Activated naive CD8-positive, alpha-beta T cell treated with anti-CD3 and anti-CD28 coated beads, Interleukin-2, amount 50 U/mL, for 16 hours (primary cell): ENCODE data around the gene MMUT.
"Not testable (repeated sequence)": the region's sequence is repeated elsewhere in the genome, so short reads cannot be mapped to it uniquely, and the experiment has no call there.

Experiments
- DNase-seq: peaks from one replicate; pipeline ENCODE4 v3.0.0-alpha.2; 2020; ENCODE audit warnings: low read depth, low spot score

The MMUT gene

DNA sequence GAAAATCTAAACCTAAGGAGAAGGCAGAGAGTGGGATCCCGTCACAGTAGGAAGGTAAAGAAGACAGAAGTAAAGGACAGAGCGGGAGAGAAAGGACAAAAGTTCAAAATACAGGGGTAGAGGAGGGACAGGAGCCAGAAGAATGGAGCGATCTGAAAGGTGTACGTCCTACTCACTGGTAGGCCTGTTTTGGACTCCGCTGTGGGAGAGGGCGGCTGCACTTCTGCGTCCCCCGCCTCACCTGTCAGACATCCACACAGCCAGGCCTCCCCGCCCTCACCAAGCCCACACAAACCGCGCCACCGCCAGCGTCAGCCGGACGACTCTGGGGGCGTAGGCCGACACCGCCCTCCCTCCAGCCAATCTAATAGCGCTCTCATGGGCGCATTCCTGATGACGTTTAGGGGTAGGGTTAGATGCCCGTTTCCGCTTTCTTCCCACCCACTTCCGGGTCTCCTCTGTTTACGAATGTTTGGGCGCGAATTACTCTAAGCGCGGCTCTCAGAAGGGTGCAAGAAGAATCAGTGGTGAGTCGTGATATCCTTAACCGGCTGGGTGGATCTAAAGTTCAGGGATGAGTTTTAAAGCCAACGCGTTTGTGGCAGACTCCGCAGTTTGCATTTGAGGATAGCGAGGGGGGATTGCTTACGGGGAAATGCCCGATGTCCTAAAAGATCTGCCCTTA lies at the start of gene MMUT, which contains the start of gene CENPQ:
TSS of gene MMUT (minus strand) at position 327 of the 685 bp plus-strand sequence. CDS start 3,787 bp downstream, outside the sequence.
TSS of gene CENPQ (plus strand) at position 444 of the 685 bp plus-strand sequence. CDS start 6,807 bp downstream, outside the sequence.
- peak; percentile 78 for DNase-seq

DNA sequence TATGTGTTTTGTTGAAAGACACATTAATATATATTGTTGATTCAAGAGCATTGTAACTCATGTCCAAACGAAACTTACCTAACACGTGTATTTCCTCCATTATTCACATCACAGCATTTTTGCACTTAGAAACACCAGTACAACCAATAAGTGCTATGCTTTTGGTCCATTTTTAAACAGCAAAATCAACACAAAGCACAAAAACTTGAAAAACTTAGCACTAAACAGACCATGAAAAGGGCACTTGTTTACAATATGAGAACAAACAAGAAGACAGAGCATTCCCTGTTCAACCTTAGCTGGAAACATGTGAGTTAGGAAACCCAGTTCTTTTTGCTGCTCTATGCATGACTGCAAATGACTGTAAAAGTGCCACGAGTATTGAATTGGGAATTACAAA lies 46.3 kb upstream of the MMUT start:
- no peak for DNase-seq

DNA sequence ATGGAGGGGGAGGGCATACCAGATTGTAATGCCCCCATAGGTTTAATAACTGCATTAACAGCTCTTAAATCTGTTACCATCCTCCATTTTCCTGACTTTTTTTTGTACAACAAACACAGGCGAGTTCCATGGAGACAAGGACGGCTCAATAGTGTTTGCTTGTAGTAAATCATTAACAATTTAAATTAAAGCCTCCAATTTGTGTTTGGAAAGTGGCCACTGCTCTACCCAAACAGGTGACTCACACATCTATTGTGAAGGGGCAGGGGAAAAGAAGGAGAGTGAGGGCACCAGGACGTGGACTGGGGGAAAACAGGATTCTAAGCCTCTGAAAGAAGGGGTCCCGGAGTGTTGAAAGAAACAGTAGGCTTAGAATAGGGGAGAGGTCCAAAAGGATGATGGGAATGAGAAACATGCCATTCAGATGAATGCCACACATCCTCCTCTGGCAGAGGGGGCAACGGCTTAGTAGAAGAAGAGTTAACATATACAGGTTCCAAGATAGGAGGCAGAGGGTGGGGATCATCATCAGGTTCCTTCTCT lies 43.6 kb upstream of the MMUT start:
- DNase-seq: no peak

DNA sequence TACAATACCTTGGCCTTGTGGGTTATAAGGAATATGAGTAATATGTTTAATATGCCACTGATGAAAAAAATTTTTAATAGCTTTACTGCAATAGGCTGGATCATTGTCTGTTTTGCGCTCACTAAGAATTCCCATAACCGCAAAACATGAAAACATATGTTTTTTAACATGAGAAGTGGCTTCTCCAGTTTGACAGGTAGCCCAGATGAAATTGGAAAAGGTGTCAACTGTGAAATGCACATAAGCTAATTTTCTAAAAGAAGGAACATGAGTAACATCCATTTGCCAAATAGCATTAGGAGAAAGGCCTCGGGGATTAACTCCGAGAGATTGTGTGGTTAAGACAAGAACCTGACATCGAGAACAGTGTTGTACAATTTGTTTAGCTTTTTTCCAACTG lies 41.6 kb upstream of the MMUT start:
- DNase-seq: no peak

DNA sequence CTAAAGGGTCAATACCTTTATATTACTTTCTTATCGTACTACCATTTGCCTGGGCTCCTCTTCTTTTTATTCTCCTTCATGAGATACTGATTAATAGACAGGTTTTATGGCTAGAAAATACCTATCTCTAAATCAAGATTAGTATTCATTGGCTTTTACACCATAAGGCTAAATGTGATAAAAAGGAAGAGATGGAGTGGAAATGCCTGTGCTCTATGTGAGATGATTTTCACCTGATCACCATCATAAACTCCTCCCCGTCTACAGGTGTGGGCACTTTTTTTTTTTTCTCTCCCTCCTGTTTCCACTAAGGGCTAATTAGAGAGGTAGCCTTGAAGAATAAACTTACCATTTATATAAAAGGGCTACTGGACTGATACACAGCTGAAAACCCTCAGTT lies 36.6 kb upstream of the MMUT start, which contains the start of gene GLYATL3:
TSS of gene GLYATL3 (plus strand) at position 301 of the 400 bp plus-strand sequence. CDS start 12,068 bp downstream, outside the sequence.
- no peak for DNase-seq

DNA sequence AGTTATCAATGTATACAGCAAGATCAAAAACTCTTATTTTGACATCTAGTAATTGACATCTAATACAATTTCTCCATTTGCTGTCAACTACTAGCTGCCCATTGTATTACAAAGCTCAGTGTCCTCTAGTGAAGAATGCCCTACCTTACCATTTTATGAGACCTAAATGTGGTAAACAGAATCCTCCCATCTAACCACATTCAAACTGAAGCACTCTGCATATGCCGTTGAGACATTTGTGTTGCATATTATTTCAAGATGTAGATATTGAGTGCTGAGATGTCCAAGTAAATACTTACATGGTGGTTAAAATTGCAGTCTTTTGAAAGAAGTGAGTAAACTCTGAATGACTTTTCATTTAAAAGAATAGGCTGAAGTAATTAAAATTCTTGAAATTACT lies 36.1 kb upstream of the MMUT start:
- no peak for DNase-seq

DNA sequence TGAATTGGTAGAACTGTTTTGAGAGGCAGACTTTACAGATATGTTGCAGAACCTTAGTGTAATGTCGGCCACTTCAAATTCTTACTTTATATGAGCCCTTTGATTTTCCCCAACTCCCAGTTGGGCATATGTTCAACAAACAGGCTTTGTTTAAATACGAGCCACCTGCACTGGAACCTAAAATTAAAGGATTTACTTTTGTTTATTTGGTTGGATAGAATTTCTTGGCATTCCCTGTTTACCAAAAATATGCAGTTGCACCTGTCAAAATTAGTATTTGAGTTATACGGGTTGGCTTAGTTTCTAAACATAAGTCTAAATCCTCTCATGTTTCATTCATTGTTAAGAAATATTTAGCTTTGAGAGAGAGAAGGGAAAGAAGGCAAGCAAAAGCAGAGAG lies 34.3 kb upstream of the MMUT start:
- no peak for DNase-seq

DNA sequence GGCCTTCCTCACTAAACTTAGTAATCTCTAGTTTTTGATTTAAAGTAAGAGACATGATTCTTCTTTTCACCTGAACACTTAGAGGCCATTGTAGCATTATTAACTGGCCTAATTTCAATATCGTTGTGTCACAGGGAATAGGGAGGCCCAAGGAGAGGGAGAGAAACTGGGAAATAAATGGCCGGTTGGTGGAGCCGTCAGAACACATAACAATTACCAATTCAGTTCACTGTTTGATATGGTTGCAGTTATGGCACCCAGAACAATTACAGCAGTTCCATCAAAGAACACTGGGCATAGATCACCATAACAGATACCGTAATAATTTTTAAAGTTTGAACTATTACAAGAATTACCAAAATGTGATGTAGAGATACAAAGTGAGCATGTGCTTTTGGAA lies 27.6 kb upstream of the MMUT start:
- no peak for DNase-seq

DNA sequence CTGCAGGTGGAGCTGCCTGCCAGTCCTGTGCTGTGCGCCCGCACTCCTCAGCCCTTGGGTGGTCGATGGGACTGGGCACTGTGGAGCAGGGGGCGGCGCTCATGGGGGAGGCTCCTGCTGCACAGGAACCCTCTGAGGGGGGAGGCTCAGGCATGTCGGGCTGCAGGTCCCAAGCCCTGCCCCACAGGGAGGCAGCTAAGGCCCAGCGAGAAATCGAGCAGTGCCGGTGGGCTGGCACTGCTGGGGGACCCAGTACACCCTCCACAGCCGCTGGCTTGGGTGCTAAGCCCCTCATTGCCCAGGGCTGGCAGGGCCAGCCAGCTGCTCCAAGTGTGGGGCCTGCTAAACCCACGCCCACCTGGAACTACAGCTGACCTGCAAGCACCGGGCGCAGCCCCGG lies 20.3 kb upstream of the MMUT start:
- not testable (repeated sequence) for DNase-seq

DNA sequence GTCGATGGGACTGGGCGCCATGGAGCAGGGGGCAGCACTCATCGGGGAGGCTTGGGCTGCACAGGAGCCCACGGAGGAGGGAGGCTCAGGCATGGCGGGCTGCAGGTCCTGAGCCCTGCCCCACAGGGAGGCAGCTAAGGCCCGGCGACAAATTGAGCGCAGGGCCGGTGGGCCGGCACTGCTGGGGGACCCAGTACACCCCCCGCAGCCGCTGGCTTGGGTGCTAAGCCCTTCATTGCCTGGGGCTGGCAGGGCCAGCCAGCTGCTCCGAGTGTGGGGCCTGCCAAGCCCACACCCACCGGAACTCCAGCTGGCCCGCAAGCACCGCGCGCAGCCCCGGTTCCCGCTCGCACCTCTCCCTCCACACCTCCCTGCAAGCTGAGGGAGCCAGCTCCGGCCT lies 18.8 kb upstream of the MMUT start:
- not testable (repeated sequence) for DNase-seq

DNA sequence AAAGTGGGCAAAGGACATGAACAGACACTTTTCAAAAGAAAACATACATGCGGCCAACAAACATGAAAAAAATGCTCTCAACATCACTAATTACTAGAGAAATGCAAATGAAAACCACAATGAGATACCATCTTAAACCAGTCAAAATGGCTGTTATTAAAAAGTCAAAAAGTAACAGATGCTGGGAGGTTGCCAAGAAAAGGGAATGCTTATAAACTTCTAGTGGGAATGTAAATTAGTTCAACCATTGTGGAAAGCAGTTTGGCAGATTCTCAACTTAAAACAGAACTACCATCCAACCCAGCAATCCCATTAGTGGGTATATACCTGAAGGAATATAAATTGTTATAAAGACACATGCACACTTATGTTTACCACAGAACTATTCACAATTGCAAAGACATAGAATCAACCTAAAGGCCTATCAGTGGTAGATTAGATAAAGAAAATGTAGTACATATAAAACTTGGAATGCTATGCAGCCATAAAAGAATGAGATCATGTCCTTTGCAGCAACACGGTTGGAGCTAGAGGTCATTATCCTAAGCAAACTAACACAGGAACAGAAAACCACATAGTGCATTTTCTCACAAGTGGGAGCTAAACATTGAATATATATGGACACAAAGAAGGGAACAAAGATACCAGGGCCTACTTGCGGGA lies 16.4 kb upstream of the MMUT start:
- no peak for DNase-seq

DNA sequence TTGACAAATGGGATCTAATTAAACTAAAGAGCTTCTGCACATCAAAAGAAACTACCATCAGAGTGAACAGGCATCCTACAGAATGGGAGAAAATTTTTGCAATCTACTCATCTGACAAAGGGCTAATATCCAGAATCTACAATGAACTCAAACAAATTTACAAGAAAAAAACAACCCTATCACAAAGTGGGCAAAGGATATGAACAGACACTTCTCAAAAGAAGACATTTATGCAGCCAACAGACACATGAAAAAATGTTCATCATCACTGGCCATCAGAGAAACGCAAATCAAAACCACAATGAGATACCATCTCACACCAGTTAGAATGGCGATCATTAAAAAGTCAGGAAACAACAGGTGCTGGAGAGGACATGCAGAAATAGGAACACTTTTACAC lies 13.5 kb upstream of the MMUT start:
- DNase-seq: not testable (repeated sequence)

DNA sequence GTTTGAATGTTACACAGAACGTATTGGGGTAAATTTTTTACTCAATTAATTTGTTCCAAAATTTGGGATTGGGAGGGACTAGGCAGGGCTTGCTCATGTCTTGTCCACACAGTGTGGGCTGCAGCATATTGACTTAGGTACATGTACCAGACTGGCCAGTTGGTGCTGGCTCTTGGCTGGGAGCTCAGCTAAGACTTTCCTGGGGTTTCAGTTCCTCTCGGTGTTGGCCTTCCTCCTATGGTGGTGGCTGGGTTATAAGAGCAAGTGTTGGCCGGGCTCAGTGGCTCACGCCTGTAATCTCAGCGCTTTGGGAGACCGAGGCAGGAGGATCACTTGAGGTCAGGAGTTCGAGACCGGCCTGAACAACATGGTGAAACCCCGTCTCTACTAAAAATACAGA lies 5.0 kb upstream of the MMUT start:
- no peak for DNase-seq

DNA sequence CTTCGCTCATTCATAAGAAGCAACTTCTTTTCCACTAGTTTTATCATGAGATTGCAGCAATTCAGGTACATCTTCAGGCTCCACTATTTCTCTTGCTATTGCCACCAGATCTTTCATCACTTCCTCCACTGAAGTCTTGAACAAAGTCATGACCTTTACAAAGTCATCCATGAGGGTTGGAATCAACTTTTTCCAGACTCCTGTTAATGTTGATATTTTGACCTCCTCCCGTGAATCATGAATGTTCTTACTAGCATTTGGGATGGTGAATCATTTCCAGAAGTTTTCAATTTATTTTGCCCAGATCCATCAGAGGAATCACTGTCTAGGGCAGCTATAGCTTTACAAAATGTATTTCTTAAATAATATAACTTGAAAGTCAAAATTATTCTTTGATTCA lies 1.6 kb upstream of the MMUT start:
- no peak for DNase-seq

DNA sequence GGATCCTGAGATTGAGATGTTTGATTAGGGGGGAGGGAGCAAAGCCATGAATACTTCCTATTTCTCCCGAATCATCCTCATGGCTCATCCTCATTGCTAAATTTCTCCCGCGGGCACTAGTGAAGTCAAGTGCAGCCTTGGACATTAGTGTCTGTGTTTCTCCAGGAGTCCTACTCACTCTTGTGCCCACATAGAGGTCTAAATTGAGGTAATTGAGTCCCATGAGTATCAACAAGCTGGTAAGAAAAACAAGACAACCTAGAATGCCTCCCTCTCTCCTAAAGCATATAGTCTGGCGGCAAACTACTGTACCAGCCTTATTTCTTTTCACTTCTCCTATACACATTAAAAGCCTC lies 537 bp upstream of the MMUT start:
- no peak for DNase-seq

DNA sequence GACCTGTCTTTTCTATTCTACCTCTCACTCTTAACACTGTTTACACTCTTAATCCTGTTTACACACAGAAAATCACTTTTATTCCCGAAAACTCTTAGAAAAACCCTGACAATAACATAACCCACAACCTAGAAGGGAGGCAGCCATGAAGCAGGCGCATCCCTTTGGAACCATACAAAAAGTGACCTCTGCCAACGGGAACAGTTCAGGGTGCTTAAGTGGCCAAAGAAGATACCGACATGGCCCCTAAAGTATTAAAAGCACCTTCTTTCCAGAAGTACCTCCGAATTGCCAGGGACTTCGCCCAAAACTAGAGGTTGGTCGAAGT lies 490 bp downstream of the MMUT start:
- DNase-seq: no peak

DNA sequence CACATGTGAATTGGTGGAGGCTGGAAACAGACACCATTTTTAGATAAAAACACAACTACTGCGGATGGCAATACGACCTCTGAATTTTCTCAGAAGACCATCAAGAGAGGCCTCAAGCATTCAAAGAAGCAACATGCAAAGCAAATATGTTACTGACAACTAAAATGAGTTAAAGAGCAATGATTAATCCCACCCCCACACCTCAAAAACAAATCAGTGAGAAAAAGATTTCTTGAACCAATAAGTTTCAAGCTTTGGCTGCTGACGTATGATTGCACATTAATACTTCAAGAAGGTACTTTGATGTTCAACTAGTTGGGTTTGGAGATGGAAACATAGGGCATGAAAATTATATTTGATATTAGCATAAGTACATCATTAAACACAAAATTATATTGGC lies 982 bp downstream of the MMUT start:
- no peak for DNase-seq

DNA sequence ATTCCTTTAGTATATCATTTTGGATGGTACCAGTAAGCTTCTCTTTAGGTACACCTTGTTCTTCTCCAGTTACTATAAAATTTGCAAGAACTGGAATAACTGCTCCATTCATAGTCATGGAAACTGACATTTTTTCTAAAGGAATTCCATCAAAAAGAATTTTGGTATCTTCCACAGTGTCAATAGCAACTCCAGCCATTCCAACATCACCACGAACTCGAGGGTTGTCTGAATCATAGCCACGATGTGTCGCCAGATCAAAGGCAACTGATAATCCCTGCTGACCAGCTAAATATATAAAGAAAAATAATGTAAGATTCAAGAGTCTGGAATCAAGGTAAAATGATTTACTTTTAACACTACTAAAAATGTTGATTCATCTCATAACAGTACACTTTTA lies 5.3 kb downstream of the MMUT start:
- DNase-seq: no peak

DNA sequence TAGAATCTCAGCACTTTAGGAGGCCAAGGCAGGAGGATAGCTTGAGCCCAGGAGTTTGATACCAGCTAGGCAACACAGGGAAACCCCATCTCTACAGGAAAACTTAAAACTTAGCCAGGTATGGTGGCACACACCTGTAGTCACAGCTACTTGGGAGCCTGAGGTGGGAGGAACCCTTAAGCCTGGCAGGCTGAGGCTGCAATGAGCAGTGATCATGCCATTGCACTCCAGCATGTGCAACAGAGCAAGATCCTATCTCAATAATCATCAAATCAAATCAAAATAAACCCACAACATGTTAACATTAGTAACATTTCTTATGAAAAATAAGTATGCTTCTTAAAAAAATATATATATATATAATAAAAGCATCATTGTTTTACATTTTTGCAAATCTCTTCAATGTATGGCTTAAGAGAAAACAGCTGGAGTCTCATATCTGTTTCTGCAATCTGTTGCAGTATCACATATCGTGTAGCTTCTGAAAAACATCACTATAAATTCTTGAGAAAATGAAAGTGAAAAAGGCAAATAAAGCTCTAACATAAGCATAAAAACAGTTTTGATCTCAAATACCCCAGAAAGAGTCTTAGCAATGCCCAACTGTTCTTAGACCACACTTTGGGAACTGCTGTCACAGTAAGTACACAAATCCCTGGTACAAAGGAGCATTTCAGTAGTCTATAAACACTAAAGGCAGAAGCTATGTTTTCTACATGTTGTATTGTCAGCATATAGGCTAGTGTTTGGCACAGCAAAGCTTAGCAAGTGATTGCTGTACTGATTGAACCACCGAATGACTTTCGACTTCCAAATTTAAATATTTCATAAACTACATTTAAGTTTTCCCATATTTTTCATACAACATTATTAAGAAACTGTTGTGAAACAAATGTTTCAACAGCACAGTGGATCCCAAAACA lies 8.0 kb downstream of the MMUT start:
- no peak for DNase-seq

DNA sequence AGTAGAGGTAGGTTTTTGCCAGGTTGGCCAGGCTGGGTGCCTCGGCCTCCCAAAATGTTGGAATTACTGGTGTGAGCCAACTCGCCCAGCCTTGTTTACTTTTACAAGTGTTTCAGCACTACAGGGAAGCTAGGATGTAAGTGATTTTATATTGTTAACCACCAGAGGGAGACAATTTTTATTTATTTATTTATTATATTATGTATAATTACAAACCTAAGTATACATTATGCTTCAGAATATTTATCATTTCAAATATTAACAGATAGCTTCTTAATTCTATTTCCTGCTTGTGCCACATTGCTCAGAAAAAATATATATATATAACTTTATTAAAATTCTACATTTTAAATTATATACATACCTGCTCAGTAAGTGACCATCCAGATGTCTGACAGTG lies 9.8 kb downstream of the MMUT start:
- DNase-seq: no peak

DNA sequence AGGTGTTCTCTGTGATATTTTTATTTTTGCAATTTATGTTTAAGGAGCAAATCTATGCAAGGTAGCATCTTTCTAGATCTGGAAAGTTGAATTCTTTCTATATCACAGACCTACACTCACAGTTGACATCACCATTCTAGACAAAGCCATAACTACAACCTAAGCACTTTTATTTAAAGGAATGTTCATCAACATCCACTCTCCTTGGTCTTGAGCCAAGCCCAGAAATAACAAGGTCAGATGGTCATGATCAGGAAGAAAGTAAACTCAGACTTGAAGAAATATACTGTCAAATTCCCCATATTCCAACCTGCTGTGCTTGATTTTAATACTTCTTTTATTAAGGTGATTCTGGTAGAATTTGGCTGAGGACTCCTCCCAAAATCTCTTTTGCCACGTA lies 32.2 kb downstream of the MMUT start:
- no peak for DNase-seq

DNA sequence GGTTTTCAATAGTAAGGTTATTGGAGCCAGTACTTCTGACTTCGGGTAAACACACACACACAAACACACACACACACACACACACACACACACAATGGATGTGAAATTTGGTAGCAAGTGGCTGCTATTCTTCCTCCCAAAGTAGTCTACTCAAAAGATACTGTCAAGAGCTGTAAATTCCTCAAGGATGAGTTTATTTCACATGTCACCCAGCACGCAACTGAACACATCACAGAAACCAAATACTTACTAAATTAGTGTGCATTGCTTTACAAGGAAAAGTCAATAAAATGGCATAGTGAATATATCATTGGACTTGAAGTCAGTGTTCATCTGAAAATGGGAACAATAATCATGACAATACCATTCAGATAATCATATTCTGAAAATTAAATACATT lies 32.9 kb downstream of the MMUT start:
- no peak for DNase-seq
